HepG2 (cell line): ENCODE measurements around the gene HSP90AB1. TPM values are rescaled to one million over a fixed set of nuclear protein-coding genes. Genes with fewer than 3 reads are reported as not detected.

Experiments used
- ATF1 ChIP-seq: IDR thresholded peaks from 2 replicates; pipeline ENCODE4 v1.6.1; 2016; ENCODE audit warnings: mild to moderate bottlenecking, control low read depth
- ATF3 ChIP-seq: sonication (generic); formaldehyde crosslinking; IDR thresholded peaks from 2 replicates; pipeline ENCODE4 v1.4.0; 2020; ENCODE audit warnings: missing genetic modification reagents
- FOXA1 ChIP-seq, 2 experiments: fragments of 450-650 bp in 1 of 2; sonication (generic) in 1 of 2; formaldehyde crosslinking in 1 of 2; IDR thresholded peaks; 2 replicates each; pipeline versions ENCODE4 v1.4.0 to v1.6.1; 2016 to 2020; ENCODE audit warnings: missing genetic modification reagents in 1 of 2
- NFYB ChIP-seq: sonication (generic); formaldehyde crosslinking; IDR thresholded peaks from 2 replicates; pipeline ENCODE4 v1.4.0; 2020; ENCODE audit warnings: missing genetic modification reagents
- NR2F6 ChIP-seq, 2 experiments: IDR thresholded peaks; 2 replicates each; pipeline ENCODE4 v1.6.1; 2016; ENCODE audit warnings: antibody characterized with exemption in 1 of 2, mild to moderate bottlenecking in 1 of 2
- PCBP1 ChIP-seq: fragments of 200-400 bp; formaldehyde crosslinking; IDR thresholded peaks from 2 replicates; pipeline ENCODE4 v1.6.1; 2017; ENCODE audit warnings: mild to moderate bottlenecking, low read depth, low read length, borderline replicate concordance
- TBL1XR1 ChIP-seq: fragments of 150-350 bp; IDR thresholded peaks from 2 replicates; pipeline ENCODE4 v1.6.1; 2014; ENCODE audit warnings: borderline replicate concordance, low read length; ENCODE audit not compliant: partially characterized antibody
- U2AF2 ChIP-seq: fragments of 200-400 bp; formaldehyde crosslinking; IDR thresholded peaks from 2 replicates; pipeline ENCODE4 v1.6.1; 2017; ENCODE audit warnings: low read depth, mild to moderate bottlenecking, low read length
- ZBTB1 ChIP-seq: sonication (generic); formaldehyde crosslinking; IDR thresholded peaks from 2 replicates; pipeline ENCODE4 v1.4.0; 2020; ENCODE audit warnings: missing genetic modification reagents, borderline replicate concordance
- ZIK1 ChIP-seq: sonication (generic); formaldehyde crosslinking; IDR thresholded peaks from 2 replicates; pipeline ENCODE4 v1.5.0; 2020; ENCODE audit warnings: mild to moderate bottlenecking, low read depth, missing genetic modification reagents, borderline replicate concordance
- ZNF142 ChIP-seq: sonication (generic); formaldehyde crosslinking; IDR thresholded peaks from 2 replicates; pipeline ENCODE4 v1.4.0; 2020; ENCODE audit warnings: missing genetic modification reagents
- ZNF432 ChIP-seq: sonication (generic); formaldehyde crosslinking; IDR thresholded peaks from 2 replicates; pipeline ENCODE4 v1.5.0; 2020; ENCODE audit warnings: missing genetic modification reagents, mild to moderate bottlenecking, borderline replicate concordance
- ZNF557 ChIP-seq: sonication (generic); formaldehyde crosslinking; IDR thresholded peaks from 2 replicates; pipeline ENCODE4 v1.4.0; 2020; ENCODE audit warnings: missing genetic modification reagents
- ZNF720 ChIP-seq: sonication (generic); formaldehyde crosslinking; IDR thresholded peaks from 2 replicates; pipeline ENCODE4 v1.4.0; 2020; ENCODE audit warnings: missing genetic modification reagents
- ZNF775 ChIP-seq: sonication (generic); formaldehyde crosslinking; IDR thresholded peaks from 2 replicates; pipeline ENCODE4 v1.4.0; 2020; ENCODE audit warnings: missing genetic modification reagents, mild to moderate bottlenecking, moderate library complexity, borderline replicate concordance
- ZNF879 ChIP-seq: sonication (generic); formaldehyde crosslinking; IDR thresholded peaks from 2 replicates; pipeline ENCODE4 v1.8.1; 2023; ENCODE audit warnings: missing genetic modification reagents
- polyA plus RNA-seq, 8 experiments: library from polyadenylated mRNA; depleted of rRNA in 3 of 8; stranded (reverse) in 7 of 8; unstranded in 1 of 8; fragments of >200 nt; fragmentation: Illumina TruSeq in 4 of 8; extraction: Trizol in 4 of 8; gene quantifications; 2 replicates each; pipeline versions ENCODE4 v1.2.1 to v1.2.3, GENCODE V29; 2011 to 2016; ENCODE audit warnings: low read depth in 4 of 8, missing spikeins in 1 of 8, mixed read lengths in 1 of 8; ENCODE audit not compliant: insufficient read depth in 1 of 8
- total RNA-seq, 5 experiments: library from RNA; depleted of rRNA; stranded (reverse); fragments of >200 nt; fragmentation: Illumina TruSeq; extraction: Trizol; gene quantifications; 2 replicates each; pipeline ENCODE4 v1.2.3, GENCODE V29; 2016; ENCODE audit warnings: low read depth in 1 of 5
- TF ChIP-seq, protein P1 (sequence below): IDR thresholded peaks from 2 replicates; pipeline ENCODE4 v1.6.1; 2016; ENCODE audit warnings: mild to moderate bottlenecking
- TF ChIP-seq, protein P2 (sequence below): sonication (generic); formaldehyde crosslinking; IDR thresholded peaks from 2 replicates; pipeline ENCODE4 v1.4.0; 2020; ENCODE audit warnings: low read depth, mild to moderate bottlenecking, missing genetic modification reagents
- TF ChIP-seq, protein P3 (sequence below): sonication (generic); formaldehyde crosslinking; IDR thresholded peaks from 2 replicates; pipeline ENCODE4 v1.5.0; 2020; ENCODE audit warnings: missing genetic modification reagents

Gene HSP90AB1
- total and polyA plus RNA-seq, 2 of the 13 experiments (the other 11 are each of a cell fraction or from before 2014, with no cell fraction given), result 1,325 to 1,472 TPM

- TF ChIP-seq, protein P1, sequence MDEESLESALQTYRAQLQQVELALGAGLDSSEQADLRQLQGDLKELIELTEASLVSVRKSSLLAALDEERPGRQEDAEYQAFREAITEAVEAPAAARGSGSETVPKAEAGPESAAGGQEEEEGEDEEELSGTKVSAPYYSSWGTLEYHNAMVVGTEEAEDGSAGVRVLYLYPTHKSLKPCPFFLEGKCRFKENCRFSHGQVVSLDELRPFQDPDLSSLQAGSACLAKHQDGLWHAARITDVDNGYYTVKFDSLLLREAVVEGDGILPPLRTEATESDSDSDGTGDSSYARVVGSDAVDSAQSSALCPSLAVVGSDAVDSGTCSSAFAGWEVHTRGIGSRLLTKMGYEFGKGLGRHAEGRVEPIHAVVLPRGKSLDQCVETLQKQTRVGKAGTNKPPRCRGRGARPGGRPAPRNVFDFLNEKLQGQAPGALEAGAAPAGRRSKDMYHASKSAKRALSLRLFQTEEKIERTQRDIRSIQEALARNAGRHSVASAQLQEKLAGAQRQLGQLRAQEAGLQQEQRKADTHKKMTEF (CRISPR knock-in tag), result peak; percentile 94
- peak; percentile 69; the same call in 1 of the 2 replicates for TF ChIP-seq ZNF142 (CRISPR knock-in tag)
- no peak for TF ChIP-seq ATF3 (CRISPR knock-in tag)
- peak; percentile 77 for TF ChIP-seq ZIK1 (CRISPR knock-in tag)
- TF ChIP-seq NR2F6 (IDR thresholded peaks at IDR 0.05), result 0 out of 2 replicates have a peak, but pooled peaks have one; percentile 26
- no peak for TF ChIP-seq NR2F6 (CRISPR knock-in tag; IDR thresholded peaks at IDR 0.05)
- TF ChIP-seq ZNF432 (CRISPR knock-in tag), result no peak
- TF ChIP-seq, protein P2, sequence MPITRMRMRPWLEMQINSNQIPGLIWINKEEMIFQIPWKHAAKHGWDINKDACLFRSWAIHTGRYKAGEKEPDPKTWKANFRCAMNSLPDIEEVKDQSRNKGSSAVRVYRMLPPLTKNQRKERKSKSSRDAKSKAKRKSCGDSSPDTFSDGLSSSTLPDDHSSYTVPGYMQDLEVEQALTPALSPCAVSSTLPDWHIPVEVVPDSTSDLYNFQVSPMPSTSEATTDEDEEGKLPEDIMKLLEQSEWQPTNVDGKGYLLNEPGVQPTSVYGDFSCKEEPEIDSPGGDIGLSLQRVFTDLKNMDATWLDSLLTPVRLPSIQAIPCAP, result peak; percentile 94; the same call in 1 of the 2 replicates
- no peak; the same call in 1 of the 2 replicates for TF ChIP-seq NFYB (CRISPR knock-in tag)
- TF ChIP-seq PCBP1, result peak; percentile 95; the same call in 1 of the 2 replicates
- peak; percentile 81; the same call in 1 of the 2 replicates for TF ChIP-seq U2AF2
- 0 out of 2 replicates have a peak, but pooled peaks have one; percentile 3 for TF ChIP-seq ZNF557 (CRISPR knock-in tag)
- TF ChIP-seq, protein P3, sequence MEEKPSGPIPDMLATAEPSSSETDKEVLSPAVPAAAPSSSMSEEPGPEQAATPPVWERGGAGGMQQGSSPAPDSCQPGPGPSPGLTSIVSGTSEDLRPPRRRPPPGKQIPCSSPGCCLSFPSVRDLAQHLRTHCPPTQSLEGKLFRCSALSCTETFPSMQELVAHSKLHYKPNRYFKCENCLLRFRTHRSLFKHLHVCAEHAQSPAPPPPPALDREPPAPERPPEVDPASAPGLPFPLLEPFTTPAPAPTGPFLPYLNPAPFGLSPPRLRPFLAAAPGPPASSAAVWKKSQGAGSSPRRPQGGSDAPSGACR (CRISPR knock-in tag), result peak; percentile 97
- TF ChIP-seq ZNF775 (CRISPR knock-in tag), result peak; percentile 25; the same call in 1 of the 2 replicates
- no peak; the same call in 1 of the 2 replicates for TF ChIP-seq ZBTB1 (CRISPR knock-in tag)
- TF ChIP-seq ATF1, result no peak
- 0 out of 2 replicates have a peak, but pooled peaks have one; percentile 49 for TF ChIP-seq ZNF879 (CRISPR knock-in tag)
- TF ChIP-seq TBL1XR1, result no peak
- no peak for TF ChIP-seq FOXA1 (IDR thresholded peaks at IDR 0.05)
- TF ChIP-seq FOXA1 (CRISPR knock-in tag; IDR thresholded peaks at IDR 0.05), result no peak; the same call in 1 of the 2 replicates
- no peak for TF ChIP-seq ZNF720 (CRISPR knock-in tag)
Observed at GRCh38 chr6:44257025-44257752, 10.3 kb downstream of the HSP90AB1 start, which contains the start of gene SLC35B2 (continued).
